ENCODE results near the gene MIF4GD. TPM values are rescaled to one million over a fixed set of nuclear protein-coding genes. Genes with fewer than 3 reads are reported as not detected.

The MIF4GD gene
- total and polyA plus RNA-seq, 9 of the 15 experiments (the other 6 are each of a cell fraction or from before 2014, with no cell fraction given) = 11.8 to 63.8 (median 28.1) TPM

DNA sequence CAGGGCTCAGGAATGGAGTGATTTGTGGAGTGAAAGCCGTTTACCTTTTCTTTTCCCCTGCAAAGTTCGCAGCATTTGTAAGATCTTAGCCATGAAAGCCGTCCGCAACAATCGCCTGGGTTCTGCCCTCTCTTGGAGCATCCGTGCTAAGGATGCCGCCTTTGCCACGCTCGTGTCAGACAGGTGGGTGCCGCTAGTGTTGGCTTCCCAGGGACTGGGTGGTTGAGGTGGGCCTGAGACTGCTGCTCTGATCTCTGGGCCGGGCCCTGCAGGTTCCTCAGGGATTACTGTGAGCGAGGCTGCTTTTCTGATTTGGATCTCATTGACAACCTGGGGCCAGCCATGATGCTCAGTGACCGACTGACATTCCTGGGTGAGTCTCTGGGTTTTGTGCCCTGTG, 38.2 kb downstream of the MIF4GD start:
- intact Hi-C loops (cut with micrococcal nuclease) (no loop called here), in situ Hi-C loops (cut with MboI) (no loop called here)
- Histone ChIP-seq H3K36me3 (ENCODE audit: control insufficient read depth, insufficient read depth, low read length) (peaks cover 85% of the 10 kb centered on the region), H3K9me3 (replicated peaks; ENCODE audit: control insufficient read depth, insufficient read depth, low read depth, low read length) (no peaks in the 10 kb centered on the region), H3K27me3 (ENCODE audit: control insufficient read depth in 2 of 2, insufficient read depth in 2 of 2, low read length in 2 of 2) (no peaks in the 10 kb centered on the region), H3K4me2 (ENCODE audit: insufficient read depth, low read length) (no peak overlapping the region), H3K4me1 (replicated peaks in 1 of 2; ENCODE audit: control insufficient read depth in 2 of 2, insufficient read depth in 2 of 2, low read length in 2 of 2) (peaks cover 0 to 3% of the 10 kb centered on the region in 2 experiments; a peak in 1 of 5 replicates), H2AFZ (ENCODE audit: low read depth, low read length) (no peak overlapping the region), H3K9me1 (ENCODE audit: control insufficient read depth, insufficient read depth, low read length) (no peaks in the 10 kb centered on the region), H3K27ac (ENCODE audit: extremely low read depth, low read depth, low read length) (no peak overlapping the region), H4K20me1 (replicated peaks; ENCODE audit: control insufficient read depth, insufficient read depth, low read length) (no peaks in the 10 kb centered on the region), H3K79me2 (ENCODE audit: control insufficient read depth, insufficient read depth, low read length) (no peaks in the 10 kb centered on the region), H3K9ac (ENCODE audit: insufficient read depth in 1 of 2, low read depth in 2 of 2, low read length in 2 of 2) (no peak overlapping the region), H3K4me3 (no peak overlapping the region)
- FAIRE-seq (no peak), ATAC-seq (no peak), DNase-seq (ENCODE audit: extremely low read depth in 1 of 4, low spot score in 3 of 4) (no peak)
- 98% methylated on average over 11 of the region's 13 CpGs for WGBS (ENCODE audit: insufficient coverage, low coverage, missing lambda C conversion rate)
- ChIA-PET CTCF (ENCODE audit: low intra/inter-chr PET ratio) (interaction anchor here (0.6 kb wide), 1 partner anchor 554 kb away, joined by 4 read pairs; no protein-coding TSS in a partner anchor), POLR2A (interaction anchor here (0.7 to 4.5 kb wide), 4 partner anchors 12 to 89 kb away, joined by 3 to 25 read pairs (median 6); partner anchors contain the start of genes GGA3 and MRPS7)
- TF ChIP-seq ZNF561 (CRISPR knock-in tag; conservative IDR thresholded peaks at IDR 0.05) (no peak), POLR2G (IDR thresholded peaks at IDR 0.05; ENCODE audit: low read depth, low read length) (peak; percentile 48; the same call in 1 of the 2 replicates), PHB (CRISPR knock-in tag; IDR thresholded peaks at IDR 0.05) (no peak), ZNF589 (CRISPR knock-in tag; IDR thresholded peaks at IDR 0.05; ENCODE audit: low read depth) (no peak), SREBF1 (IDR thresholded peaks at IDR 0.05; ENCODE audit: borderline replicate concordance, low read depth, low read length) (no peak), ZNF830 (CRISPR knock-in tag; IDR thresholded peaks at IDR 0.05) (no peak)
- no TSS peak for BruUV-seq (replicated peaks)

Data from K562 (cell line).